ENCODE results near the gene PNMA6E.
"Not testable (repeated sequence)": the region's sequence is repeated elsewhere in the genome, so short reads cannot be mapped to it uniquely, and the experiment has no call there.

The PNMA6E gene

GRCh38 chrX:153397256-153397960 is 3.7 kb downstream of the PNMA6E start:
- no peak overlapping the region for H3K4me3 ChIP-seq (ENCODE audit: low read depth, low read length)
- POLR2A ChIA-PET, result no interaction called here
- TF ChIP-seq CTCF (IDR thresholded peaks at IDR 0.05; ENCODE audit: insufficient read depth, low read length, missing control alignments), result no peak
- CTCF ChIA-PET, result no interaction called here
- DNase-seq (ENCODE audit: low read depth, low spot score), result no peak

GRCh38 chrX:153396320-153397195 is 4.6 kb downstream of the PNMA6E start:
- no peak overlapping the region for H3K4me3 ChIP-seq (ENCODE audit: low read depth, low read length)
- TF ChIP-seq CTCF (IDR thresholded peaks at IDR 0.05; ENCODE audit: insufficient read depth, low read length, missing control alignments), result no peak
- DNase-seq (ENCODE audit: low read depth, low spot score), result no peak
- CTCF ChIA-PET, result no interaction called here
- POLR2A ChIA-PET, result no interaction called here

GRCh38 chrX:153395613-153396319 is 5.4 kb downstream of the PNMA6E start:
- POLR2A ChIA-PET, result no interaction called here
- no peak for TF ChIP-seq CTCF (IDR thresholded peaks at IDR 0.05; ENCODE audit: insufficient read depth, low read length, missing control alignments)
- DNase-seq (ENCODE audit: low read depth, low spot score), result no peak
- CTCF ChIA-PET, result no interaction called here
- H3K4me3 ChIP-seq (ENCODE audit: low read depth, low read length), result no peak overlapping the region

GRCh38 chrX:153394612-153395011 is 6.5 kb downstream of the PNMA6E start:
- ChIA-PET POLR2A (no interaction called here), CTCF (no interaction called here)
- no peak for DNase-seq (ENCODE audit: low read depth, low spot score)
- H3K4me3 ChIP-seq (ENCODE audit: low read depth, low read length), result no peak overlapping the region
- TF ChIP-seq CTCF (IDR thresholded peaks at IDR 0.05; ENCODE audit: insufficient read depth, low read length, missing control alignments), result no peak

GRCh38 chrX:153392642-153393321 is 8.4 kb downstream of the PNMA6E start:
- no peak overlapping the region for H3K4me3 ChIP-seq (ENCODE audit: low read depth, low read length)
- DNase-seq (ENCODE audit: low read depth, low spot score), result no peak
- TF ChIP-seq CTCF (IDR thresholded peaks at IDR 0.05; ENCODE audit: insufficient read depth, low read length, missing control alignments), result no peak
- CTCF ChIA-PET, result no interaction called here
- POLR2A ChIA-PET, result interaction anchor here (0.6 kb wide), 1 partner anchor 95 kb away, joined by 4 read pairs; no protein-coding TSS in a partner anchor

- H3K4me3 ChIP-seq (ENCODE audit: low read depth, low read length); CTCF ChIA-PET; DNase-seq (ENCODE audit: low read depth, low spot score); POLR2A ChIA-PET: not testable (repeated sequence)
Observed at GRCh38 chrX:153389460-153389768, 11.7 kb downstream of the PNMA6E start.

Data from AG04449 (cell line).